Smooth muscle cell (in vitro differentiated cells): ENCODE measurements around the gene CALD1. TPM values are rescaled to one million over a fixed set of nuclear protein-coding genes. Genes with fewer than 3 reads are reported as not detected.

Experiments used
- DNase-seq: peaks from one replicate; lab custom pipeline; 2025; ENCODE audit not compliant: unreplicated experiment; lab: John Stamatoyannopoulos, UW
- H2AFZ ChIP-seq: fragments of 200-600 bp; sonication (generic); 2 replicates; pipeline ENCODE4 v1.6.0; 2016; ENCODE audit warnings: antibody characterized with exemption, low read depth, mild to moderate bottlenecking
- H3F3A ChIP-seq: fragments of 200-600 bp; sonication (generic); 2 replicates; pipeline ENCODE4 v1.6.0; 2017; ENCODE audit warnings: antibody characterized with exemption, low read depth
- H3K27ac ChIP-seq: fragments of 200-600 bp; sonication (generic); 2 replicates; pipeline ENCODE4 v1.5.1; 2016; ENCODE audit warnings: low read depth, mild to moderate bottlenecking
- H3K27me3 ChIP-seq: fragments of 200-600 bp; sonication (generic); 2 replicates; pipeline ENCODE4 v1.6.1; 2016; ENCODE audit warnings: low read depth, mild to moderate bottlenecking
- H3K36me3 ChIP-seq: fragments of 200-600 bp; sonication (generic); 2 replicates; pipeline ENCODE4 v1.5.1; 2016; ENCODE audit warnings: low read depth
- H3K4me1 ChIP-seq: fragments of 200-600 bp; sonication (generic); 2 replicates; pipeline ENCODE4 v1.5.1; 2016; ENCODE audit warnings: low read depth
- H3K4me2 ChIP-seq: fragments of 200-600 bp; sonication (generic); 2 replicates; pipeline ENCODE4 v1.6.0; 2016; ENCODE audit warnings: mild to moderate bottlenecking
- H3K4me3 ChIP-seq: fragments of 200-600 bp; sonication (generic); 2 replicates; pipeline ENCODE4 v1.5.1; 2016; ENCODE audit warnings: mild to moderate bottlenecking
- H3K79me2 ChIP-seq: fragments of 200-600 bp; sonication (generic); 2 replicates; pipeline ENCODE4 v1.6.0; 2016; ENCODE audit warnings: low read depth, mild to moderate bottlenecking
- H3K9ac ChIP-seq: fragments of 200-600 bp; sonication (generic); 2 replicates; pipeline ENCODE4 v1.6.0; 2016; ENCODE audit warnings: low read depth
- H3K9me3 ChIP-seq: fragments of 200-600 bp; sonication (generic); replicated peaks from 2 replicates; pipeline ENCODE4 v1.5.1; 2016; ENCODE audit warnings: low read depth
- H4K20me1 ChIP-seq: fragments of 200-600 bp; sonication (generic); 2 replicates; pipeline ENCODE4 v1.6.0; 2016; ENCODE audit warnings: low read depth
- CTCF ChIP-seq: fragments of 200-600 bp; sonication (generic); IDR thresholded peaks from 2 replicates; pipeline ENCODE4 v1.5.1; 2017; ENCODE audit warnings: borderline replicate concordance, mild to moderate bottlenecking, antibody characterized with exemption; ENCODE audit not compliant: insufficient read depth, poor library complexity, severe bottlenecking
- WGBS: methylation state at CpG from one replicate; pipeline ENCODE4 v1.1.7; 2016; ENCODE audit warnings: low lambda C conversion rate; 5-methylcytosine and 5-hydroxymethylcytosine counted together
- polyA plus RNA-seq: library from polyadenylated mRNA; unstranded; fragments of >200 nt; fragmentation: Nextera tagmentation; extraction: Ambion mirVana; gene quantifications from 2 replicates; pipeline ENCODE4 v1.2.1, GENCODE V29; 2016
- total RNA-seq: library from RNA; depleted of rRNA; stranded (reverse); fragments of >200 nt; gene quantifications from 2 replicates; pipeline ENCODE4 v1.2.3, GENCODE V29; 2014

CALD1 gene
- total and polyA plus RNA-seq, 2 experiments from 2014 or later: 948 to 1,552 TPM

GRCh38 chr7:134886353-134887057, 107.1 kb downstream of the CALD1 start:
- DNase-seq: no peak
- Histone ChIP-seq H2AFZ (no peak overlapping the region), H3K4me2 (peak overlapping the region; percentile 73), H3F3A (peaks cover 76% of the 10 kb centered on the region), H3K4me1 (peaks cover 21% of the 10 kb centered on the region), H3K27me3 (no peaks in the 10 kb centered on the region), H3K9me3 (no peaks in the 10 kb centered on the region), H3K79me2 (peaks cover 84% of the 10 kb centered on the region), H3K4me3 (peak overlapping the region; percentile 4), H3K9ac (peak overlapping the region; percentile 69), H3K27ac (peak overlapping the region; percentile 94), H3K36me3 (no peaks in the 10 kb centered on the region), H4K20me1 (peaks cover 91% of the 10 kb centered on the region)
- WGBS: 10% methylated on average over 8 of the region's 8 CpGs
- no peak for TF ChIP-seq CTCF

- Histone ChIP-seq H3K4me2 (peak overlapping the region; percentile 73), H4K20me1 (peaks cover 89% of the 10 kb centered on the region)
These were observed 108.1 kb downstream of the CALD1 start for GRCh38 chr7:134887523-134887922.

GRCh38 chr7:134888141-134888740, 108.8 kb downstream of the CALD1 start:
- peaks cover 72% of the 10 kb centered on the region for H3F3A ChIP-seq
- H3K9ac ChIP-seq: no peak overlapping the region
- peaks cover 35% of the 10 kb centered on the region for H3K4me1 ChIP-seq
- H3K79me2 ChIP-seq: peaks cover 83% of the 10 kb centered on the region
- H3K4me2 ChIP-seq: no peak overlapping the region
- no peak for DNase-seq
- no peaks in the 10 kb centered on the region for H3K27me3 ChIP-seq
- H4K20me1 ChIP-seq: peaks cover 91% of the 10 kb centered on the region
- WGBS: 19% methylated on average over 3 of the region's 3 CpGs
- peak overlapping the region; percentile 94 for H3K27ac ChIP-seq
- no peak overlapping the region for H3K4me3 ChIP-seq
- H3K36me3 ChIP-seq: no peaks in the 10 kb centered on the region
- no peak overlapping the region for H2AFZ ChIP-seq
- no peak for TF ChIP-seq CTCF
- H3K9me3 ChIP-seq: no peaks in the 10 kb centered on the region

More at GRCh38 chr7:134887523-134887922, 108.1 kb downstream of the CALD1 start:
- H3K36me3 ChIP-seq: no peaks in the 10 kb centered on the region
- no peak for TF ChIP-seq CTCF
- H3K9ac ChIP-seq: no peak overlapping the region
- 97% methylated on average over 8 of the region's 8 CpGs for WGBS
- no peaks in the 10 kb centered on the region for H3K9me3 ChIP-seq
- no peak overlapping the region for H3K4me3 ChIP-seq
- H2AFZ ChIP-seq: no peak overlapping the region
- H3K27me3 ChIP-seq: no peaks in the 10 kb centered on the region
- peaks cover 83% of the 10 kb centered on the region for H3K79me2 ChIP-seq
- H3K27ac ChIP-seq: peak overlapping the region; percentile 94
- no peak for DNase-seq
- peaks cover 72% of the 10 kb centered on the region for H3F3A ChIP-seq
- peaks cover 28% of the 10 kb centered on the region for H3K4me1 ChIP-seq
